Prostate gland (tissue), 2 donors: ENCODE data around the gene MIR17HG. TPM values are rescaled to one million over a fixed set of nuclear protein-coding genes. Genes with fewer than 3 reads are reported as not detected.

Experiments used
- DNase-seq: peaks from one replicate; pipeline ENCODE4 v3.0.0-alpha.2; 2019; ENCODE audit warnings: low spot score
- H3K27ac ChIP-seq, 2 donors: fragments of 200-600 bp; sonication (generic); 2 replicates each; pipeline ENCODE4 v1.5.1; 2017 to 2019
- H3K27me3 ChIP-seq: fragments of 200-600 bp; sonication (generic); replicated peaks from 2 replicates; pipeline ENCODE4 v1.5.1; 2019; ENCODE audit not compliant: insufficient read depth
- H3K36me3 ChIP-seq, 2 donors: fragments of 200-600 bp; sonication (generic); 1 replicate in 1 of 2; 2 replicates in 1 of 2; pipeline versions ENCODE4 v1.5.1 to v1.8.1; 2017 to 2019
- H3K4me1 ChIP-seq: fragments of 200-600 bp; sonication (generic); replicated peaks from 2 replicates; pipeline ENCODE4 v1.5.1; 2019
- H3K4me3 ChIP-seq, 2 donors: fragments of 200-600 bp; sonication (generic); 2 replicates each; pipeline ENCODE4 v1.5.1; 2017 to 2019
- H3K9me3 ChIP-seq: fragments of 200-600 bp; sonication (generic); 2 replicates; pipeline ENCODE4 v1.5.1; 2017
- CTCF ChIP-seq, 4 experiments: fragments of 200-600 bp in 2 of 4; fragments of 450-650 bp in 2 of 4; sonication (generic) in 2 of 4; IDR thresholded peaks; 1 replicate in 3 of 4; 2 replicates in 1 of 4; pipeline ENCODE4 v1.5.1; 2016 to 2019; ENCODE audit warnings: antibody characterized with exemption in 4 of 4, mild to moderate bottlenecking in 2 of 4, moderate library complexity in 2 of 4
- POLR2A ChIP-seq: fragments of 450-650 bp; IDR thresholded peaks from one replicate; pipeline ENCODE4 v1.6.1; 2016; ENCODE audit warnings: antibody characterized with exemption, mild to moderate bottlenecking
- POLR2AphosphoS5 ChIP-seq: sonication (generic); formaldehyde crosslinking; IDR thresholded peaks from one replicate; pipeline ENCODE4 v1.6.1; 2017; ENCODE audit warnings: antibody characterized with exemption
- WGBS: methylation state at CpG from one replicate; pipeline ENCODE4 v1.1.5; 2018; 5-methylcytosine and 5-hydroxymethylcytosine counted together
- intact Hi-C: fragments of 100-400 bp; cut with DNase I; formaldehyde crosslinking; loops from one replicate; pipeline ENCODE4 v1.14.2; 2022
- total RNA-seq, 2 donors: library from RNA; depleted of rRNA; stranded (reverse); fragments of >200 nt; gene quantifications; one replicate each; pipeline ENCODE4 v1.1.0, GENCODE V29; 2016

The MIR17HG gene
- total RNA-seq, 2 donors from 2014 or later: 1.0 to 2.9 TPM

GRCh38 chr13:91323349-91323748, 24.1 kb upstream of the MIR17HG start:
- no peaks in the 10 kb centered on the region for H3K27me3 ChIP-seq
- no peak overlapping the region for H3K27ac ChIP-seq
- no peaks in the 10 kb centered on the region for H3K36me3 ChIP-seq
- no peaks in the 10 kb centered on the region for H3K9me3 ChIP-seq
- no peaks in the 10 kb centered on the region for H3K4me1 ChIP-seq
- TF ChIP-seq POLR2A (no peak), POLR2AphosphoS5 (no peak), CTCF (IDR thresholded peaks at IDR 0.05) (no peak)
- intact Hi-C loops: no loop called here
- 81% methylated on average over 3 of the region's 3 CpGs for WGBS
- no peak for DNase-seq
- no peak overlapping the region for H3K4me3 ChIP-seq

DNA sequence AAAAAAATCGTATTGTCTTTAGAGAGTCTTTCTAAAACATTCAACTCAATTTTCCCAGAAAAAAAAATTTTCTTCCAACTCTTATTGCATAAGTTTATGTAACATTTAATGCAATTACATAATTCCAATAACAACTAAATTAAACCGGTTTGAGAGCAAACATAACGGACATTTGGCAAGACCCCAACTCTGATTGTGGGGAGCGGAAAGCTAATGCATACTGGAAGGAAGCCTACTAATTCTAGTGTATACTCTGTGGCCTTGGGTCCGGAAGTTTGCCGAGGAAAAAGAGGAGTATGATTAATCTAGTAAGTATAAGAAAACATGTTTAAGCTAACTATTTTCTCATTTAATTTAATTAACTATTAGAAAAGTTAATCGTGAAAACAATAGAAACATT, 21.3 kb upstream of the MIR17HG start:
- H3K9me3 ChIP-seq: no peaks in the 10 kb centered on the region
- intact Hi-C loops: no loop called here
- 47% methylated on average over 7 of the region's 7 CpGs for WGBS

GRCh38 chr13:91328726-91329125, 18.8 kb upstream of the MIR17HG start:
- H3K36me3 ChIP-seq: no peaks in the 10 kb centered on the region
- no peak overlapping the region for H3K4me3 ChIP-seq
- no peaks in the 10 kb centered on the region for H3K9me3 ChIP-seq
- no peaks in the 10 kb centered on the region for H3K4me1 ChIP-seq
- no peak overlapping the region for H3K27ac ChIP-seq
- intact Hi-C loops: no loop called here
- DNase-seq: no peak
- 91% methylated on average over 1 of the region's 1 CpG for WGBS
- TF ChIP-seq CTCF (IDR thresholded peaks at IDR 0.05): no peak
- TF ChIP-seq POLR2AphosphoS5: no peak
- no peak for TF ChIP-seq POLR2A
- no peaks in the 10 kb centered on the region for H3K27me3 ChIP-seq

More for the DNA sequence above, 21.3 kb upstream of the MIR17HG start:
- Histone ChIP-seq H3K4me3 (no peak overlapping the region), H3K27ac (no peak overlapping the region), H3K27me3 (no peaks in the 10 kb centered on the region), H3K4me1 (no peaks in the 10 kb centered on the region), H3K36me3 (no peaks in the 10 kb centered on the region)
- TF ChIP-seq POLR2AphosphoS5 (no peak), CTCF (IDR thresholded peaks at IDR 0.05) (no peak), POLR2A (no peak)
- no peak for DNase-seq

DNA sequence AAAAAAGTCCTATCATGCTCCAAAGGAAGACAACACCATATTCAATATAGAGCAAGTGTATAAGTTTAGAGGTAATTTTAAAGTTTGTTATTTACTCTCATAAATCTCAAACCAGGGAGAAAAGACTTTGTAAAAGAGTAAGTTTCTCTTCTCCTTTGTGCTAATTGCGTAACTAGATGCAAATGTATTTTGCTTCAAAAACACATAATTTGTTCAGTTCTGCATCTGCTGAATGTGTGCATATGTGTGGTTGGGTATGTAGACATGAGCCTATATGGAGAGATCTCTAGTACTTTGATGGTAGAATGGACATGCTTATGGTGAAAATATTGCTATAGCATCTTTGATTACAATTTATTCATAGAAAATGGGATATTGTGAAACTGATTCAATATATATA, 17.8 kb upstream of the MIR17HG start:
- Histone ChIP-seq H3K36me3 (no peaks in the 10 kb centered on the region), H3K27me3 (no peaks in the 10 kb centered on the region), H3K9me3 (no peaks in the 10 kb centered on the region), H3K27ac (no peak overlapping the region), H3K4me3 (no peak overlapping the region), H3K4me1 (no peaks in the 10 kb centered on the region)
- WGBS: 82% methylated on average over 1 of the region's 1 CpG
- no peak for DNase-seq
- TF ChIP-seq POLR2A (no peak), POLR2AphosphoS5 (no peak), CTCF (IDR thresholded peaks at IDR 0.05) (no peak)
- intact Hi-C loops: no loop called here

DNA sequence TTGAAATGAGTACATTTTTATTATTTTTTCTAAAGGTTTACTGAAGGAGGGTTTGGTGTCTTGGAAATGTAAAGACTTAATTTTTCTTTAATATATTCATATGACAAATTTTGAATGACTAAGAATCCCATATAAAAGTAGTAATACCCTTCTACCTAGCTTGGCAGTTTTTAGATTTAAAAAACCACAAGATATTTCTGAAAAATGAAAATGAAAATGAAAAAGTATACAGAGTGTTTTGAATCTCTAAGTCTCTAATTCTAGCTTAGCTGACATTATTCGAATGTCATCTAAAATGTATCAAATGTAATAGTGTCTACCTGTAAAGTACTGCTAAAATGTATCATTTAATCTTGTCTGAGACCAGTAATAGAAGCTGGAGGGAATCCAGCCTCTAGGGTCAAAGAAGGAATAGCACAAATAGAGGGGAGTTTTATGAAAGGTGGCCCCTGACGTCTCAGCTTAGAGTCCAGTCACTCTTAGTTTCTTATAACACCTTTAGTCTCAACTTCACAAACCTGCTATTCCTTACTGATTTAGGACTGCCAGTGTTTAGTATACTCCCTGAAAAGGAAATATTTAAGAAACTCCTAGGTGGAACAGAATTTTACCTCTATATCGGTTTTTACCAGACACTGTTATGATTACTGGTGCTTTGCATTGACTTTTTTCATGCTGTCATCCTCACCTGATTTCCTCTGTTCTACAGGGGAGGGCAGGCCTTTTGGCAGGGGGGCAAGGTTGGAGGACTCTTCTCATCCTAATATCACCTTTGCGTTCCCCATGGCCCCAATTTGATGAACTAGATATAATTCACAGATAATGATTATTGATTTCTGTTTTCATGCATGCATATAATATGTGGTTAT, 16.2 kb upstream of the MIR17HG start:
- Histone ChIP-seq H3K36me3 (no peaks in the 10 kb centered on the region), H3K27ac (no peak overlapping the region), H3K9me3 (no peaks in the 10 kb centered on the region), H3K27me3 (no peaks in the 10 kb centered on the region), H3K4me1 (no peaks in the 10 kb centered on the region), H3K4me3 (no peak overlapping the region)
- no peak for TF ChIP-seq CTCF (IDR thresholded peaks at IDR 0.05)
- TF ChIP-seq POLR2AphosphoS5: no peak
- TF ChIP-seq POLR2A: no peak
- DNase-seq: no peak
- intact Hi-C loops: no loop called here
- WGBS: 89% methylated on average over 4 of the region's 4 CpGs
